BLaER1 treated with 17β-estradiol and CSF1 and Interleukin-3, amounts not matched to agents 10 nM and 100 nM (cell line): Measurements from ENCODE around the gene RPL13.

Source experiments
- H3K27ac ChIP-seq, 11 experiments: shearing (Covaris generic); formaldehyde crosslinking; 2 replicates each; pipeline ENCODE4 v1.8.1; 2022
- H3K27me3 ChIP-seq, 11 experiments: shearing (Covaris generic); formaldehyde crosslinking; 2 replicates each; pipeline ENCODE4 v1.8.1; 2022
- H3K36me3 ChIP-seq, 11 experiments: shearing (Covaris generic); formaldehyde crosslinking; 2 replicates each; pipeline ENCODE4 v1.8.1; 2022
- H3K4me1 ChIP-seq, 10 experiments: shearing (Covaris generic); formaldehyde crosslinking; 2 replicates each; pipeline ENCODE4 v1.8.1; 2022
- H3K4me2 ChIP-seq, 11 experiments: shearing (Covaris generic); formaldehyde crosslinking; 2 replicates each; pipeline ENCODE4 v1.8.1; 2022
- H3K4me3 ChIP-seq, 10 experiments: shearing (Covaris generic); formaldehyde crosslinking; 2 replicates each; pipeline ENCODE4 v1.8.1; 2022
- H3K9ac ChIP-seq, 11 experiments: shearing (Covaris generic); formaldehyde crosslinking; 2 replicates each; pipeline ENCODE4 v1.8.1; 2022
- H3K9me3 ChIP-seq, 11 experiments: shearing (Covaris generic); formaldehyde crosslinking; replicated peaks in 1 of 11; 2 replicates each; pipeline ENCODE4 v1.8.1; 2022
- H4K20me1 ChIP-seq, 11 experiments: shearing (Covaris generic); formaldehyde crosslinking; 2 replicates each; pipeline ENCODE4 v1.8.1; 2022
- Cebpa-rat ChIP-seq, 11 experiments: shearing (Covaris generic); IDR thresholded peaks; 2 replicates each; pipeline ENCODE4 v1.8.1; 2022

RPL13 gene

DNA sequence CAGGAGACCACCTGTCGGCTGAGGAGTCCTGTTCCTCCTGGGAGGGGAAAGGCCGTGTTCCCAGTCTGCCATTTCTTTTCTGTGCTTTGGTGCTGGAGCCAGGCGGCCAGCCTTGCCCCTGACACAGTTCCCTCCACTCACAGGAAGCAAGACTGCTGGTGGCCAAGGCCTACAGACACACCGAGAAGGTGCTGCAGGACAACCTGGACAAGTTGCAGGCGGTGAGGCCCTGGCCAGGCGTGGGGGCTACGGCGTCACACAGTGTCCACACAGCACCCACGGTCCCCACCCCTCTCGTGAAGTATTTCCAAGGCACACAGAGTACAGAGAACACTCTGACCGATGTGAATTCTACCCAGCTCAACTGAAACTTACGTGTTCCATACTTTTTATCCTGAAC lies 6.1 kb upstream of the RPL13 start:
- Histone ChIP-seq H4K20me1 (peaks cover 0 to 19% (median 6%) of the 10 kb centered on the region in 11 experiments; a peak in 12 of 22 replicates), H3K27ac (no peak overlapping the region), H3K4me2 (no peak overlapping the region), H3K9me3 (no peaks in the 10 kb centered on the region), H3K9ac (no peak overlapping the region), H3K36me3 (peaks cover 59 to 78% (median 70%) of the 10 kb centered on the region in 11 experiments), H3K27me3 (no peaks in the 10 kb centered on the region), H3K4me3 (no peak overlapping the region), H3K4me1 (peaks cover 43 to 51% (median 45%) of the 10 kb centered on the region in 10 experiments)
- TF ChIP-seq Cebpa-rat (IDR thresholded peaks at IDR 0.05), result no peak

DNA sequence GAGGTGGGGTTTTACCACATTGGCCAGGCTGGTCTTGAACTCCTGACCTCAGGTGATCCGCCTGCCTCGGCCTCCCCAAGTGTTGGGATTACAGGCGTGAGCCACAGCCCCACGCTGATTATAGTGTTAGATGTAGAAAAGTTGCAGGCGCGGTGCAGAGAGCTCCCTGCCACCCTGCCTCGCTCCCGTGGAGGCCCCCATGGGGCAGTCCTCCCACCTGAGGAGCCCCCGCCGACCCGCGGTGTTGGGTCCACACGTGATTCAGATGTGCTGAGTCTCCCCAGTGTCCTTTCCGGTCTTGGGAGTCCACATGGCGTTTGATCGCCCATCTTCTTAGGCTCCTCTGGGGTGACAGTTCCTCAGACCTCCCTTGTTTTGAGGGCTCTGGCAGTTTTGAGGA lies 5.2 kb upstream of the RPL13 start:
- Histone ChIP-seq H3K9ac (0 out of 22 replicates have a peak overlapping the region, but pooled peaks of 4 of the 11 experiments have one; percentile 8 to 92 (median 32)), H3K4me2 (no peak overlapping the region; a peak in 1 of 22 replicates), H4K20me1 (peaks cover 0 to 11% (median 0%) of the 10 kb centered on the region in 11 experiments; a peak in 5 of 22 replicates), H3K27ac (peak overlapping the region in 1 of 11 experiments; percentile 97; a peak in 2 of 22 replicates), H3K27me3 (no peaks in the 10 kb centered on the region), H3K4me3 (no peak overlapping the region), H3K4me1 (peaks cover 38 to 48% (median 43%) of the 10 kb centered on the region in 10 experiments), H3K36me3 (peaks cover 55 to 69% (median 61%) of the 10 kb centered on the region in 11 experiments), H3K9me3 (no peaks in the 10 kb centered on the region)
- TF ChIP-seq Cebpa-rat (IDR thresholded peaks at IDR 0.05), result no peak

DNA sequence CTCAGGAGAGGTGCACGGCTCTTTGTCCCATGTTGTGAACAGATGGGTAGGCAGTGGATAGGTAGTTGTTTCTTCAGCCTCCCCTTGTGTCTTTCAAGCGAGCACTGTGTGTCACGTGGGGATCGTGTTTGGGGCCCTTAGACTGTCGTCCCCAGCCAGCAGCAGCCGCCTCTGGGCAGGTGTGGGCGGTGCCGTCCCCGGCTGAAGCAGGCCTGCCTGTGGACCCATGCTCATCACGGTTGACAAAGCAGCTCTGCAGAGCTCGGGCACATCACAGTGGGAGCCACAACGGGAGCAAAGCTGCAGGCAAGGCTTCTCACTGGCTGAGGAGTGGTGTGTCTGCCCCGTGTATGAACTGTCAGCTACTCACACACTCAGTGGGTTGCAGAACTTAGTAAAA lies 4.7 kb upstream of the RPL13 start:
- no peak for TF ChIP-seq Cebpa-rat (IDR thresholded peaks at IDR 0.05)
- Histone ChIP-seq H4K20me1 (peaks cover 0 to 12% (median 1%) of the 10 kb centered on the region in 11 experiments; a peak in 15 of 22 replicates), H3K9me3 (no peaks in the 10 kb centered on the region), H3K4me2 (peak overlapping the region in 6 of 11 experiments; percentile 64 to 97 (median 84); a peak in 9 of 22 replicates), H3K27me3 (no peaks in the 10 kb centered on the region), H3K27ac (peak overlapping the region in 3 of 11 experiments; percentile 94 to 97 (median 95); a peak in 5 of 22 replicates), H3K4me1 (peaks cover 36 to 48% (median 43%) of the 10 kb centered on the region in 10 experiments), H3K4me3 (no peak overlapping the region), H3K9ac (peak overlapping the region in 7 of 11 experiments; percentile 8 to 94 (median 54); a peak in 4 of 22 replicates), H3K36me3 (peaks cover 50 to 64% (median 56%) of the 10 kb centered on the region in 11 experiments)

DNA sequence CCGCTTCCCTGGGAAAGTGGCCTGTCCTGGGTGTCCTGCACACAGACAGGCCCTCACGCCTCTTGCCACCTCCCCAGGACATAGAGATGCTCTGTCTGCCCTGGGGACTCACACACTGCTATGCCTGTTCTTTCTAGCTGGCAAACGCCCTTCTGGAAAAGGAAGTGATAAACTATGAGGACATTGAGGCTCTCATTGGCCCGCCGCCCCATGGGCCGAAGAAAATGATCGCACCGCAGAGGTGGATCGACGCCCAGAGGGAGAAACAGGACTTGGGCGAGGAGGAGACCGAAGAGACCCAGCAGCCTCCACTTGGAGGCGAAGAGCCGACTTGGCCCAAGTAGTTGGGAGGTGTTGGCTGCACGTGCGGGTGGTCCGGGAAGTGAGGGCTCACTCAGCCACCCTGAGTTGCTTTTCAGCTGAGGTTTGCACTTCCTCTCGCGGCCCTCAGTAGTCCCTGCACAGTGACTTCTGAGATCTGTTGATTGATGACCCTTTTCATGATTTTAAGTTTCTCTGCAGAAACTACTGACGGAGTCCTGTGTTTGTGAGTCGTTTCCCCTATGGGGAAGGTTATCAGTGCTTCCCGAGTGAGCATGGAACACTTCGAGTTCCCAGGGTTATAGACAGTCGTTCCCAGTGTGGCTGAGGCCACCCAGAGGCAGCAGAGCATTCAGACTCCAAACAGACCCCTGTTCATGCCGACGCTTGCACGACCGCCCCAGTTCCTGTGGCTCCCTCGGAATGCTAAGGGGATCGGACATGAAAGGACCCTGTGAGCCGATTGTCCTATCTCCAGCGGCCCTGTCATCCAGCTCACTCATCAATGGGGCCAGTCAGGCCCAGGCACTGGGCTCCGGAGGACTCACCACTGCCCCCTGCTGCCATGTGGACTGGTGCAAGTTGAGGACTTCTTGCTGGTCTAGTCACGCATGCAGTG lies 3.5 kb upstream of the RPL13 start:
- peaks cover 0 to 8% (median 0%) of the 10 kb centered on the region in 11 experiments; a peak in 2 of 22 replicates for H3K9me3 ChIP-seq
- H3K36me3 ChIP-seq, result peaks cover 48 to 63% (median 54%) of the 10 kb centered on the region in 11 experiments
- peak overlapping the region in 10 of 11 experiments; percentile 15 to 97 (median 84); a peak in 18 of 22 replicates for H3K27ac ChIP-seq
- peaks cover 39 to 50% (median 47%) of the 10 kb centered on the region in 10 experiments for H3K4me1 ChIP-seq
- H3K9ac ChIP-seq, result peak overlapping the region in 10 of 11 experiments; percentile 31 to 94 (median 59); a peak in 18 of 22 replicates
- H3K4me3 ChIP-seq, result peak overlapping the region in 2 of 10 experiments; percentile 8 to 17; a peak in 1 of 20 replicates
- peak overlapping the region; percentile 61 to 97 (median 75) for H3K4me2 ChIP-seq
- TF ChIP-seq Cebpa-rat (IDR thresholded peaks at IDR 0.05), result no peak
- H3K27me3 ChIP-seq, result no peaks in the 10 kb centered on the region
- H4K20me1 ChIP-seq, result peaks cover 12 to 24% (median 14%) of the 10 kb centered on the region in 11 experiments; a peak in 21 of 22 replicates

DNA sequence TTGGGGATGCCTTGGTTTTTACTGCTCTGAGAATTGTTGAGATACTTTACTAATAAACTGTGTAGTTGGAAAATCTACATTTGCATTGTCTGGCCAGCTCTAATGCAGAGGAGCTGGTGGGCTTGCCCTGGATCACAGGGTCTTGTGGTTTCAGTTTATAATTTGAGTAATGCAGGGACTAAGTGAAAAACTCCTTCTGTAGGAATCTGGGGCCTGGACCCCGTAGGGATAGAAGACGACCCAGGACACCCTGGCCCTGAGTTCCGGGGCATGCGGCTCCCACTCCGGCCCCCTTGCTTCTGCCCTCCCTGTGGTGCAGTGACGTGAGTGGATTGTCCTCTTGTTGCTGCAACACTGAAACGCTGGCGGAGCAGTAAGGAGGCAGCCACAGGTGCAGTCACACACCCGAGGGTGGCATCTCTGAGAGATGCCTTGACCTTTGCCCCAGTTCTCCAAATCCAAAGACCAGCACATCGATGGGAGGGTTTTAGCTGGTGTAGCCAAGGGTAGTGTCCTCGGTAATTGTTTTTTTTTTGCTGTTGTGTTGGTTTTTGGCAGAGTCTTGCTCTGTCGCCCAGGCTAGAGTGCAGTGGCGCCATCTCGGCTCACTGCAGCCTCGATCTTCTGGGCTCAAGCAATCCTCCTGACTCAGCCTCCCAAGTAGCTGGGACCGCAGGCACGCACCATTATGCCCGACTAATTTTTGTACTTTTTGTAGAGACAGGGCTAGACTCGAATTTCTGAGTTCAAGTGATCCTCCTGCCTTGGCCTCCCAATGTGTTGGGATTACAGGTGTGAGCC lies 2.6 kb upstream of the RPL13 start:
- peak overlapping the region in 8 of 11 experiments; percentile 29 to 94 (median 62); a peak in 13 of 22 replicates for H3K9ac ChIP-seq
- H4K20me1 ChIP-seq, result peaks cover 21 to 33% (median 22%) of the 10 kb centered on the region in 11 experiments; a peak in 21 of 22 replicates
- H3K4me2 ChIP-seq, result peak overlapping the region; percentile 61 to 97 (median 75)
- H3K27ac ChIP-seq, result peak overlapping the region in 9 of 11 experiments; percentile 53 to 97 (median 95); a peak in 14 of 22 replicates
- H3K9me3 ChIP-seq, result peaks cover 0 to 8% (median 0%) of the 10 kb centered on the region in 11 experiments; a peak in 2 of 22 replicates
- peaks cover 48 to 63% (median 55%) of the 10 kb centered on the region in 11 experiments for H3K36me3 ChIP-seq
- H3K27me3 ChIP-seq, result no peaks in the 10 kb centered on the region
- no peak overlapping the region for H3K4me3 ChIP-seq
- no peak for TF ChIP-seq Cebpa-rat (IDR thresholded peaks at IDR 0.05)
- peaks cover 48 to 59% (median 56%) of the 10 kb centered on the region in 10 experiments for H3K4me1 ChIP-seq

DNA sequence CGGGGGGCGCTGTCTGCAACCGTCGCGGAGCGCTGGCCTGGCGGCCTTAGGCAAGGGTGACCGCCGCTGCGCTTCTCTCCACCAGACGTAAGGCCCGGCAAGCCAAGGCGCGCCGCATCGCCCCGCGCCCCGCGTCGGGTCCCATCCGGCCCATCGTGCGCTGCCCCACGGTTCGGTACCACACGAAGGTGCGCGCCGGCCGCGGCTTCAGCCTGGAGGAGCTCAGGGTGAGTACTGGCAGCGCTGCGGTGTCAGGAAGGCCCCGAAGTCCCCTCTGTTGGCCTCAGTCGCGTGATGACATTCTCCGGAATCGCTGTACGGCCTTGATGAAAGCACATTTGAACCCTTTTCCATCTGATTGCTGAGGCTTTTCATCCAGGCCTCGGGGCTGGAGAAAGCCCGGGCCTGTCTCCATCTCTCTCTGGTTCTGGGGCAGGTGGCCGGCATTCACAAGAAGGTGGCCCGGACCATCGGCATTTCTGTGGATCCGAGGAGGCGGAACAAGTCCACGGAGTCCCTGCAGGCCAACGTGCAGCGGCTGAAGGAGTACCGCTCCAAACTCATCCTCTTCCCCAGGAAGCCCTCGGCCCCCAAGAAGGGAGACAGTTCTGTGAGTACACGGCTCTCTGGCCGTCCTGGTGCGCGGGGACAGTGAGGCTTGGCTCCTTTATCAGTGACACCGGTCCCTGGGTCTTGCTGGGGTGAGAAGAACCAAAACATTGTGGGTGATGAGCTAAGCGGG lies 831 bp downstream of the RPL13 start:
- H4K20me1 ChIP-seq, result peaks cover 55 to 67% (median 56%) of the 10 kb centered on the region in 11 experiments
- H3K27ac ChIP-seq, result peak overlapping the region; percentile 86 to 98 (median 95)
- H3K9me3 ChIP-seq, result peaks cover 0 to 8% (median 0%) of the 10 kb centered on the region in 11 experiments; a peak in 2 of 22 replicates
- H3K27me3 ChIP-seq, result no peaks in the 10 kb centered on the region
- peak overlapping the region; percentile 80 to 99 (median 96) for H3K4me3 ChIP-seq
- peak overlapping the region; percentile 92 to 99 (median 97) for H3K4me2 ChIP-seq
- TF ChIP-seq Cebpa-rat (IDR thresholded peaks at IDR 0.05), result no peak
- H3K4me1 ChIP-seq, result peaks cover 77 to 83% (median 82%) of the 10 kb centered on the region in 10 experiments
- H3K9ac ChIP-seq, result peak overlapping the region; percentile 92 to 99 (median 96)
- H3K36me3 ChIP-seq, result peaks cover 40 to 51% (median 43%) of the 10 kb centered on the region in 11 experiments

DNA sequence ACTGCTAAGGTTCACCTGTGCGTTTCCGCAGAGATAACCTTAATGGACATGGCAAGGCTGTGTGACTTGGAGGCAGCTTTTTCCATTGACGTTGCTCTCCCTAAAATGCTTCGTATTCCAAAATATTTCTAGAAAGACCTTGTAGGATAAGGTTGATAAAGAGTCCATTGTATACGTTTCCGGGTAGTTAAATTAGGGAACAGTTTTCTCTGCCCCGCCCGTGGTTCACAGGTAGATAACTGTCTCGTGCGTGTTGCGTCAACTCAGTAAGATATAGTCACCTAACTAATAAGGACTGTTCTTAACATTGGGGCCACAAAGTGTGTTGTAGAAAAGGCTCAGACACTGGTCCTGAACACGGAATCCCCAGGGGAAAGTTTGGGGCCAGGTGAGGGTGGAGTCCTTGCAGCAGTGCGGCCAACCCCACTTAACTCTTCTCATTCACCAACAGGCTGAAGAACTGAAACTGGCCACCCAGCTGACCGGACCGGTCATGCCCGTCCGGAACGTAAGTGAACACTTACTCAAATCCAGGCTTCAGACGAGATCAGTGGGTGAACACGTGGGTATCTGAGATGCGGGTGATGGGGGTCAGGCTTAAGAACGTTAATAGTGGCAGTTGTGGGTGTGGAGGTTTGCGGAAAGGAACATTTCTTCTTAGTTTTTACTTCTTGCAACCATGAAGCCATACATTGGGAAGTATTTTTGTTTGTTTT lies 1.6 kb downstream of the RPL13 start:
- no peaks in the 10 kb centered on the region for H3K27me3 ChIP-seq
- TF ChIP-seq Cebpa-rat (IDR thresholded peaks at IDR 0.05), result no peak
- H3K9me3 ChIP-seq, result peaks cover 0 to 8% (median 0%) of the 10 kb centered on the region in 11 experiments; a peak in 2 of 22 replicates
- peak overlapping the region; percentile 80 to 99 (median 96) for H3K4me3 ChIP-seq
- H4K20me1 ChIP-seq, result peaks cover 62 to 72% (median 64%) of the 10 kb centered on the region in 11 experiments
- H3K36me3 ChIP-seq, result peaks cover 38 to 50% (median 42%) of the 10 kb centered on the region in 11 experiments
- H3K4me2 ChIP-seq, result peak overlapping the region; percentile 92 to 99 (median 97)
- H3K9ac ChIP-seq, result peak overlapping the region; percentile 92 to 99 (median 96)
- H3K4me1 ChIP-seq, result peaks cover 74 to 77% (median 75%) of the 10 kb centered on the region in 10 experiments
- peak overlapping the region in 10 of 11 experiments; percentile 93 to 98 (median 96); a peak in 20 of 22 replicates for H3K27ac ChIP-seq
